GM19468 (cell line): ENCODE data around the gene PIKFYVE.
"Not testable (repeated sequence)": the region's sequence is repeated elsewhere in the genome, so short reads cannot be mapped to it uniquely, and the experiment has no call there.

ENCODE experiments used
- ATAC-seq: cut with Tn5 transposase; IDR thresholded peaks from one replicate; pipeline ENCODE4 v1.9.1; 2021; ENCODE audit warnings: mild to moderate bottlenecking, moderate library complexity, moderate number of reproducible peaks; ENCODE audit not compliant: unreplicated experiment; ENCODE audit errors: extremely low read depth

The PIKFYVE gene

GRCh38 chr2:208358758-208359631 lies 92.9 kb downstream of the PIKFYVE start:
- no peak for ATAC-seq

DNA sequence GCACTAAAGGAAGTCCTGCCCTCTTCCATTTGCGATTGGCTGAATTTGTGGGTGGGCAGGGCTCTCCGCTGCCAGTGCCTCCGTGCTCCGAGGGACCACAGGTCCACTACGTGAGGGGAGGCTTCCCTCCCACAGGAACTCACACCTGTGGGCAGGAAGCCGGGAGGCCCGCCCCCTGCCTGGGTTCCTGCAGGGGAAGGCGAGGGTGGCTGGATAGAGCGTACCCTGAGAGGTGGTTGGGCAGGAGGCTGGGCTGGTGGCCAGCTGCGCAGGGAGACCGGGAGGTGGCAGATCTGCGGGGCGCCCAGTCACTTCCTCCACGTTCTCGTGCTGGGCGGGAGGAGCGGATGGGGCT lies 93.6 kb downstream of the PIKFYVE start:
- ATAC-seq: no peak

DNA sequence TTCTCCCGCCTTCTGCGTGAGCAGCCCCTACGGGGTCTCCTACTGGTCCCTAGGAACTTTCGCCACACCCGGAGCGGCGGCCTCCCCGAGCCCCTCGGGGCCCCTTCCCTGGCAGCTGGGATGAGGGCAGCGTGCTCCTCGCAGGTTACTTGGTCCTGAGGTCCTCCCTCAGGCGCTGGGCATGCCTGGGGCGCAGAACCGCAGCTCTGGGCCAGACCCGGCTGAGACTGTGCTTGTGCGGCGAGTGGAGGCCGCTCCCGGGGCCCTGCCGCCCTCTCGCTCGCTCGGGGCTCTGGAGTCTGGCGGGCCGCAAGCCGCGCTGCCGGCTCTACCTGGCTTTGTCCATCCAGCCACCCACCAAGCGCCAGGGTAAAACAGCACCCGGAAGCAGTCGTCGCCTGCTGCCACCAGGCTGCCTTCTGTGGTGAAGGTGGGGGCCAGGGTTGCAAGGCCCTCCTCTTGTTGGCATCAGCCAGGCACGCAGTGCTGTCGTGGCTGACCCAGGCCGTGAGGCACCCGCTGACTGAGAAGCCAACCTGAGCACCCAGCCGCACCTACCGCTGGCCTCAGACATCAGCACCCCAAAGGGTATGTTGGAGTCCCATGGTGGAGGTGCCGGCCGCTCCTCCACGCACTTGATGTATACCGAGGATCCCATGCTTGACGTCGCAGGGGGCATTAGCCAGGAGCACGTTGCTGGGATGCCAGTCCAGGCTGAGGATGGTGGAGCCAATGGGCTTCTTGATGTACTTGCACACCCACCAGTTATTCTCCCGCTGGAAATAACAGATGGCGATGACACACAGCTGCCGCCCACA lies 94.4 kb downstream of the PIKFYVE start:
- ATAC-seq: no peak

DNA sequence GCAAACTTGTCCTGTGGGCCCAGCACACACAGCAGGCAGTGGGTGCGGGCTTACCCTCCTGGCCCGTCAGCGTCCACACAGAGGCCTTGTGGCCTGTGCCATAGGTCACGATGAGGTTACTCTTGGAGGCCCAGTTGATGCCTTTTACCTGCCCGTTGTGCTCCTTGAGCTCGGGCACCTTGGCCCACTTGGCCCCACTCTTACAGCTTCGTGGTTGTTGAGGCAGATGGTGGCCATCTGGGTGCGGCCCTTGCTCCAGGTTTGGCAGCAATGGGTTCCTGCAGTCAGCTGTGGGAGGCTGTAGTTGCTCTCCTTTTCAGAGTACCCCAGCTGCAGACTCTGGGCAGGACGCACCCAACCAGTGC lies 95.0 kb downstream of the PIKFYVE start:
- ATAC-seq: no peak

DNA sequence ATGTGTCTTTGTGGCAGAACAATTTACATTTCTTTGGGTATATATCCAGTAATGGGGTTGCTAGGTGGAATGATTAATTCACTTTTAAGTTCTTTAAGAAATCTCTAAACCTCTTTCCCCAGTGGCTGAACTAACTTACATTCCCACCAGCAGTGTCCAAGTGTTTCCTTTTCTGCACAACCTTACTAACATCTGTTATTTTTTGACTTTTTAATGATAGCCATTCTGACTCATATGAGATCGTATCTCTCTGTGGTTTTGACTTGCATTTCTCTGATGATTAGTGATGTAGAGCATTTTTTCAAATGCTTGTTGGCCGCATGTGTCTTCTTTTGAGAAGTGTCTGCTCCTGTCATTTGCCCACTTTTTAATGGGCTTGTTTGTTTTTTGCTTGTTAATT lies 97.4 kb downstream of the PIKFYVE start:
- ATAC-seq: peak; percentile 48

DNA sequence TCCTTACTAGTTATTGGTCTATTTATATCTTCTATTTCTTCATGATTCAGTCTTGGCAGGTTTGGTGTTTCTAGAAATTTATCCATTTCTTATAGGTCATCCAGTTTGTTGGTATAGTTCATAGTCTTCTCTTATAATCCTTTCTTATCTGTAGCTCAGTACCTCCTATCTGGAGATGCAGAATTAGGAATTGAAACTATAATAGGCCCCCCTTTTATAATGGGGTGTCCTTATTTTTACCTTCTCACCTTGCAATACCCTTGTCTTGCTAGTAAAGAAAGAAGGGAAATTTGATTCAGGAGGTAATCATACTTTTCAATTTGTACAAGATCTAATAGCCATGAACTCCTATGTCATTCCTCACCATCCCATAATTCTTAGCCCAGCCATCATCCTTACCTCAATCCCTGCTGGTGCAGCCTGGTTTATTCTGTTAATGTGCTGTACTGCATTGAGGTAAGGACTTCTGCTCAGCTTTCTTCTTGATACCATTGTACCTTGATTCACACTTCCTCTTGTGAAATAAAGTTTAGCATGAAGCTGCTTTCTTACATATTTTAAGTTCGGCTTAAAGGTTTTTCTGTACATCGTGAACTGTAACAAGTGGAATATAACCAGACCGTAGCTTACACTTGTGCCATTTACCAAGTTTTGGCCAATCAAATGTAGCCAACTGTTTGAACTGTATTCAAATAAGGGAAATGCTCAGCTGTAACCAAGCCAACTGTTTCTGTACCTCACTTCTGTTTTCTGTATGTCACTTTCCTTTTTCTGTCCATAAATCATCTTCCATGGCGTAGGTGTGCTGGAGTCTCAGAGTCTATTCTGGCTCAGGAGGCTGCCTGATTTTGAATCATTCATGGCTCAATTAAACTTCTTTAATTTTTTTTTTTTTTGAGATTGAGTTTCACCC lies 100.4 kb downstream of the PIKFYVE start:
- peak; percentile 24 for ATAC-seq

- ATAC-seq: no peak
These were observed 103.0 kb downstream of the PIKFYVE start for GRCh38 chr2:208369091-208369490.

- ATAC-seq: no peak
These were observed 105.0 kb downstream of the PIKFYVE start for GRCh38 chr2:208370881-208371633.

DNA sequence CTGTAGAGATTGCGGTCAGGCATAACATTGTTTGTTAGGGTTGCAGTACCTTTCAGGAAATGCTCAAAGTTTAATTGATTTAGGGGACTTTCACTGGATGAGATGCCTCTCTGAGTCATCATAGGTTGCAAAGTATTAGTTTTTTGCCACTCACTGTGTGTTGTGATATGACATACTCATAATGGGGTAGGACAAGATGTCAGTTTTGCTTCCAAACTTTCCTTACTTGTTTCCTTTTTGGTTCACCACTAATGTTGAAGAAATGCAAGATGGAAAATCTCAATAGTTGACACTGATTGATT lies 105.5 kb downstream of the PIKFYVE start:
- no peak for ATAC-seq

- ATAC-seq: no peak
These were observed 107.5 kb downstream of the PIKFYVE start for GRCh38 chr2:208373460-208374089.

- no peak for ATAC-seq
These were observed 109.5 kb downstream of the PIKFYVE start for GRCh38 chr2:208375491-208376068.

DNA sequence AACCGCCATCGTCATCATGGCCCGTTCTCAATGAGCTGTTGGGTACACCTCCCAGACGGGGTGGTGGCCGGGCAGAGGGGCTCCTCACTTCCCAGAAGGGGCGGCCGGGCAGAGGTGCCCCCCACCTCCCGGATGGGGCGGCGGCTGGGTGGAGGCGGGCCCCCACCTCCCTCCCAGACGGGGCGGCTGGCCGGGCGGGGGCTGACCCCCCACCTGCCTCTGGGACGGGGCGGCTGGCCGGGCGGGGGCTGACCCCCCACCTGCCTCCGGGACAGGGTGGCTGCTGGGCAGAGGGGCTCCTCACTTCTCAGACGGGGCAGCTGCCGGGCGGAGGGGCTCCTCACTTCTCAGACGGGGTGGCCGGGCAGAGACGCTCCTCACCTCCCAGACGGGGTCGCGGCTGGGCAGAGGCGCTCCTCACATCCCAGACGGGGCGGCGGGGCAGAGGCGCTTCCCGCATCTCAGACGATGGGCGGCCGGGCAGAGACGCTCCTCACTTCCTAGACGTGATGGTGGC lies 111.3 kb downstream of the PIKFYVE start:
- not testable (repeated sequence) for ATAC-seq

DNA sequence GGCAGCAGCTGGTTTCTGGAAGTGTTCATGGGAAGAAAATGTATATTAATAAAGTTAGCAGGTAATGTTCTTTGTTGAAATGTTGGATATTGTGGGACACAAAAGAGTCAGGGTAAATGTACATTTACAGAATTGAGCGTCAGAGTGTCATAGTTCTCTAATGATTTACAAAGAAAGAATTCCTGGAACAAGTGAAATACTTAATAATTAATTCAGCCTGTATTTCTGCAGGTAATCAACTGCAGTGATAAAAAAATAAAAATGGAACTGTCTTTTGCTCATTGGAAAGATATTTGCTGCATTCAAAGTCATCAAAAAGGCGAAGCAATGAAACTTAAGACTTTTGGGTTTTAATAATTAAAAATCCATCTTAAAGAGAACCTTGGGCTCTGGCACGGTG lies 113.1 kb downstream of the PIKFYVE start:
- ATAC-seq: no peak

DNA sequence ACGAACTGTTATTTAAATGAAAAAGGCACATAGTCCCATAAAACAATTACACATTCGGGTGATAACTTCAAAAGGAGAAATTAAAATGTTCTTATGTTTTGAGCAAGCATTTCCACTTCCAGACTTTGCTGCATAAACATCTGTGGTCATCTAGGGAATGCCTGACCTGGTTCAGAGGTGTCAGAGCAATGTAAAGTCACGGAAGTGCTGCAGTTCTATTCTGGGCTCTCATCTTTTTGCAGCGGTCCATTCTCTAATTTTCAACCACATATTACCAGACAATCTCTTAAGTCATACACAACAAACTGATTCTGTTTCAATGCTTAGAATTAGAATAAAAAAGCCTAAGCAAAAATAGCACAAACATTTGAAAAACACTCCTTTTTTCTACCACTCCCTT lies 118.6 kb downstream of the PIKFYVE start:
- ATAC-seq: no peak

DNA sequence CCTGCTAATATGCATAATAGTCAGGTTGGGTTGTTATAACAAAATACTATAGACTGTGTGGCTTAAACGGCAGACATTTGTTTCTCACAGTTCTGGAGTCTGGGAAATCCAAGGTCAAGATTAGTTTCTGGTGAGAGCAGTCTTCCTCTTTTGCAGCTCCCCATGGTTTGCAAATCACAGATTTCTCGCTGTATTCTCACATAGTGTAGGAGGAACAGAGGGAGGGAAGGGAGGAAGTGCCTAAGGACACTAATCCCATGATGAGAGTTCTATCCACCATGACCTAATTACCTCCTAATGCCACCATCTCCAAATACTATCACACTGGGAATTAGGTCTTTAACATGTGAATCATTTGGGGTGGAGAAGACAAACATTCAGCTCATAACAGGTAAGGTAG lies 120.5 kb downstream of the PIKFYVE start:
- ATAC-seq: no peak

- ATAC-seq: no peak
These were observed 123.9 kb downstream of the PIKFYVE start for GRCh38 chr2:208389940-208390339.

DNA sequence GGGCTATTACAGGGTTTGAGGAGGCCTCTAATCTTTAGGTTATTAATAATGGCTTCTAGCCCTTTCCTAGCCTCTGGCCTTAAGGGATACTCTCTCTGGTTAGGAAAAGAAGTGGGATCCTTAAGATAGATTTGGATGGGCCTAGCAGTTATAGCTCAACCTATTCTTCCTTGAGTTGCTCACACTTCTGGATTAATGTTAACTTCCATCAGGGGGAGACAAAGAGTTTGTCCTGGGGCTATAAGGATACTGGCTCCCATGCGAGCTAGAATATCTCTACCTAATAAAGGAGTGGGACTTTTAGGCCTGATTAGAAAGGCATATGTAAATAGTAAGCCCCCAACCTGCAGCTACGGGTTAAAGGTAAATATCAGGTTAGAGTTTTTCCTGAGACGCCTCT lies 126.2 kb downstream of the PIKFYVE start:
- ATAC-seq: no peak

- not testable (repeated sequence) for ATAC-seq
These were observed 130.7 kb downstream of the PIKFYVE start for GRCh38 chr2:208396796-208397195.

DNA sequence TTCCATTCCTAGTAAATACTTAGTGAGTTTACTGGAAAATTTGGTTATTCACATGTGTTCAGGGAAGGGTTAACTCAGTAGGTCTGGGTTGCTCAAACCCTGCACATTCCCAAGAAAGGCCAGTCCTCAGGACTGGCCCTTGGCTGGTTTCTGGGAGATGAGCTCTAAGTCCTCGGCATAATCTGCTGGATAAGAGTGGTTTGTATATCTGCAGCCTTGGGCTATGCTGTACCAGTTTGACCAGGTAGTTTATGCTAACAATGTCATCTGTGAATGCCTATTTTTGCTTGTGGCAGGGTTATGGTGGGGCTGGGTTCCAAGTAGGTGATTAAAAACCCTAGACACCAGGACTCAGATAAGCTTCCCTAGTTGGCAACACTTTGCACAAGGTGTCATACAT lies 133.1 kb downstream of the PIKFYVE start:
- ATAC-seq: no peak
